HFF-Myc (cell line): ENCODE data around the gene METTL4.
"Not testable (repeated sequence)": the region's sequence is repeated elsewhere in the genome, so short reads cannot be mapped to it uniquely, and the experiment has no call there.

Experiments used
- DNase-seq: peaks from one replicate; pipeline ENCODE4 v3.0.0-alpha.2; 2011; ENCODE audit warnings: low read depth; ENCODE audit errors: extremely low read depth
- H3K4me3 ChIP-seq: replicated peaks from 2 replicates; pipeline ENCODE4 v1.5.1; 2011; ENCODE audit warnings: low read depth, mild to moderate bottlenecking, control low read depth, low read length
- CTCF ChIP-seq: IDR thresholded peaks from 2 replicates; pipeline ENCODE4 v1.5.1; 2012; ENCODE audit warnings: mild to moderate bottlenecking, low read depth, low read length, control low read depth; ENCODE audit errors: missing control alignments

The METTL4 gene

GRCh38 chr18:2547477-2548087 lies 23.7 kb downstream of the METTL4 start:
- H3K4me3 ChIP-seq: no peak overlapping the region
- DNase-seq: peak; percentile 30
- no peak for TF ChIP-seq CTCF

DNA sequence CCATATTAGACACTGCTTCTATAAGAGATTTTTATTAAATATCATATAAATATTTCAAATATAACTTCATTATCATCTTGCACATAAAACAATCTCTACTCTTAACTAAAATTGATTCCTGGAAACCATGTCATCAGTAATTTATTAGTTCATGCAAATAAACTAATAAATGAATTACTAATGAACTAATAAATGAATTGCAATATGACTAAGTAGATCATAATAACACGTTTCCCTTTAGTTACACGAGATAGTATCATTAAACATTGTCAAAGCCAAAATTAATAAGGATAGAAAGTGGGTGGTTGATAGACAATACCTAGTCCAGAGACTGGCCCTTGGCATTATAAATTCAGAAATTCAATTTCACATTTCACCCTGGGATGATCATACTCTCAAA lies 26.1 kb downstream of the METTL4 start:
- H3K4me3 ChIP-seq: no peak overlapping the region
- TF ChIP-seq CTCF: no peak
- DNase-seq: no peak

- DNase-seq, H3K4me3 ChIP-seq: not testable (repeated sequence)
- peak; percentile 40 for TF ChIP-seq CTCF
These were observed 29.3 kb downstream of the METTL4 start for GRCh38 chr18:2541925-2542563.

- TF ChIP-seq CTCF: no peak
- no peak overlapping the region for H3K4me3 ChIP-seq
- no peak for DNase-seq
These were observed 30.7 kb downstream of the METTL4 start for GRCh38 chr18:2540575-2540974.

GRCh38 chr18:2538844-2539243 lies 32.5 kb downstream of the METTL4 start:
- no peak for DNase-seq
- no peak overlapping the region for H3K4me3 ChIP-seq
- TF ChIP-seq CTCF: no peak

GRCh38 chr18:2538236-2538635 lies 33.1 kb downstream of the METTL4 start:
- no peak for DNase-seq
- TF ChIP-seq CTCF: no peak

GRCh38 chr18:2537296-2537695 lies 34.0 kb downstream of the METTL4 start:
- no peak for TF ChIP-seq CTCF
- DNase-seq: no peak
- no peak overlapping the region for H3K4me3 ChIP-seq

More at GRCh38 chr18:2538236-2538635, 33.1 kb downstream of the METTL4 start:
- no peak overlapping the region for H3K4me3 ChIP-seq
